IMR-90 (cell line): ENCODE results near the gene CTNNAL1.

ENCODE experiments used
- CTCF ChIP-seq: conservative IDR thresholded peaks from 2 replicates; pipeline ENCODE4 v1.5.1; 2012; ENCODE audit warnings: mild to moderate bottlenecking, low read depth, low read length, improper control_type of control experiment
- SMC3 ChIP-seq: fragments of 150-350 bp; IDR thresholded peaks from 2 replicates; pipeline ENCODE4 v1.6.1; 2016; ENCODE audit warnings: low read depth, mild to moderate bottlenecking, antibody characterized with exemption, low read length, moderate library complexity

GRCh38 chr9:108972626-108973209, 40.6 kb downstream of the CTNNAL1 start:
- TF ChIP-seq SMC3 (no peak), CTCF (no peak)
